Endothelial cell (in vitro differentiated cells): Measurements from ENCODE around the gene ACTR1B. TPM values are rescaled to one million over a fixed set of nuclear protein-coding genes. Genes with fewer than 3 reads are reported as not detected.
A peak's percentile ranks its signal among the peaks of the same experiment; 100 is the strongest.
"Not testable (repeated sequence)": the region's sequence is repeated elsewhere in the genome, so short reads cannot be mapped to it uniquely, and the experiment has no call there.

Experiments
- DNase-seq: peaks from one replicate; pipeline ENCODE4 v3.0.0; 2021; ENCODE audit warnings: low spot score
- H3K27ac Mint-ChIP-seq: one replicate; pipeline ENCODE4 v1.8.0; 2021; ENCODE audit warnings: mixed read lengths, inconsistent platforms; ENCODE audit not compliant: unreplicated experiment
- H3K27me3 Mint-ChIP-seq: one replicate; pipeline ENCODE4 v1.8.0; 2021; ENCODE audit warnings: mild to moderate bottlenecking, moderate library complexity, mixed read lengths, inconsistent platforms; ENCODE audit not compliant: unreplicated experiment
- H3K36me3 Mint-ChIP-seq: one replicate; pipeline ENCODE4 v1.8.0; 2021; ENCODE audit warnings: mild to moderate bottlenecking, low read depth, mixed read lengths, inconsistent platforms; ENCODE audit not compliant: unreplicated experiment
- H3K4me1 Mint-ChIP-seq: one replicate; pipeline ENCODE4 v1.8.0; 2021; ENCODE audit warnings: mild to moderate bottlenecking, mixed read lengths, inconsistent platforms; ENCODE audit not compliant: unreplicated experiment
- H3K4me3 Mint-ChIP-seq: one replicate; pipeline ENCODE4 v1.8.0; 2021; ENCODE audit warnings: mild to moderate bottlenecking, mixed read lengths, inconsistent platforms; ENCODE audit not compliant: unreplicated experiment
- H3K9me3 Mint-ChIP-seq: one replicate; pipeline ENCODE4 v1.8.0; 2021; ENCODE audit warnings: mixed read lengths, inconsistent platforms; ENCODE audit not compliant: unreplicated experiment
- CTCF ChIP-seq: fragments of 200-600 bp; sonication (generic); IDR thresholded peaks from one replicate; pipeline ENCODE4 v1.5.0; 2021; ENCODE audit warnings: antibody characterized with exemption; ENCODE audit not compliant: unreplicated experiment
- total RNA-seq: library from RNA; stranded (reverse); fragmentation: NEBNext Ultra II Directional; extraction: Animal tissue kit (Norgen Biotek cat#: 25700); gene quantifications from one replicate; pipeline ENCODE4 v1.2.1, GENCODE V29; 2021; ENCODE audit not compliant: unreplicated experiment

Gene ACTR1B
- total RNA-seq, 1 donor from 2014 or later: 52.1 TPM

GRCh38 chr2:97644023-97644717 is 19.7 kb downstream of the ACTR1B start:
- H3K9me3 Mint-ChIP-seq: no peaks in the 10 kb centered on the region

GRCh38 chr2:97626049-97626430 is 37.8 kb downstream of the ACTR1B start:
- H3K36me3 Mint-ChIP-seq, H3K4me1 Mint-ChIP-seq, H3K27me3 Mint-ChIP-seq, H3K4me3 Mint-ChIP-seq, H3K9me3 Mint-ChIP-seq, DNase-seq, H3K27ac Mint-ChIP-seq: not testable (repeated sequence)

More at GRCh38 chr2:97644023-97644717, 19.7 kb downstream of the ACTR1B start:
- Mint-ChIP-seq H3K27ac (peak overlapping the region; percentile 77), H3K27me3 (no peaks in the 10 kb centered on the region), H3K4me1 (peaks cover 14% of the 10 kb centered on the region), H3K4me3 (peak overlapping the region; percentile 62), H3K36me3 (peaks cover 15% of the 10 kb centered on the region)
- no peak for DNase-seq
- no peak for TF ChIP-seq CTCF

- not testable (repeated sequence) for H3K9me3 Mint-ChIP-seq, H3K27ac Mint-ChIP-seq, H3K4me1 Mint-ChIP-seq, H3K27me3 Mint-ChIP-seq, H3K4me3 Mint-ChIP-seq, DNase-seq, H3K36me3 Mint-ChIP-seq
Measured at GRCh38 chr2:97625354-97626048, 38.3 kb downstream of the ACTR1B start.

- H3K4me3 Mint-ChIP-seq, H3K27ac Mint-ChIP-seq, H3K27me3 Mint-ChIP-seq, H3K4me1 Mint-ChIP-seq, H3K36me3 Mint-ChIP-seq, H3K9me3 Mint-ChIP-seq, DNase-seq: not testable (repeated sequence)
Measured at GRCh38 chr2:97622976-97623375, 40.9 kb downstream of the ACTR1B start.

GRCh38 chr2:97620492-97620891 is 43.4 kb downstream of the ACTR1B start:
- DNase-seq, H3K9me3 Mint-ChIP-seq, H3K27me3 Mint-ChIP-seq, H3K36me3 Mint-ChIP-seq, H3K4me3 Mint-ChIP-seq, H3K4me1 Mint-ChIP-seq: not testable (repeated sequence)
- peak overlapping the region; percentile 62 for H3K27ac Mint-ChIP-seq

- not testable (repeated sequence) for H3K36me3 Mint-ChIP-seq, H3K9me3 Mint-ChIP-seq, H3K4me1 Mint-ChIP-seq, DNase-seq, H3K27ac Mint-ChIP-seq, H3K27me3 Mint-ChIP-seq, H3K4me3 Mint-ChIP-seq
Measured at GRCh38 chr2:97618939-97619827, 44.7 kb downstream of the ACTR1B start.

- no peaks in the 10 kb centered on the region for H3K9me3 Mint-ChIP-seq
- no peak overlapping the region for H3K4me3 Mint-ChIP-seq
- H3K4me1 Mint-ChIP-seq: no peaks in the 10 kb centered on the region
- H3K36me3 Mint-ChIP-seq: peaks cover 6% of the 10 kb centered on the region
- TF ChIP-seq CTCF: no peak
- H3K27me3 Mint-ChIP-seq: peaks cover 2% of the 10 kb centered on the region
- H3K27ac Mint-ChIP-seq: no peak overlapping the region
- no peak for DNase-seq
Measured at GRCh38 chr2:97617911-97618310, 45.9 kb downstream of the ACTR1B start.

GRCh38 chr2:97615746-97616145 is 48.1 kb downstream of the ACTR1B start:
- H3K4me1 Mint-ChIP-seq, H3K9me3 Mint-ChIP-seq, H3K27me3 Mint-ChIP-seq, DNase-seq, H3K4me3 Mint-ChIP-seq, H3K27ac Mint-ChIP-seq, H3K36me3 Mint-ChIP-seq: not testable (repeated sequence)

- H3K4me1 Mint-ChIP-seq, H3K9me3 Mint-ChIP-seq, H3K36me3 Mint-ChIP-seq, H3K27me3 Mint-ChIP-seq, H3K27ac Mint-ChIP-seq, H3K4me3 Mint-ChIP-seq, DNase-seq: not testable (repeated sequence)
Measured at GRCh38 chr2:97611895-97612294, 51.9 kb downstream of the ACTR1B start.

- DNase-seq, H3K27me3 Mint-ChIP-seq, H3K36me3 Mint-ChIP-seq, H3K9me3 Mint-ChIP-seq, H3K27ac Mint-ChIP-seq, H3K4me3 Mint-ChIP-seq, H3K4me1 Mint-ChIP-seq: not testable (repeated sequence)
Measured at GRCh38 chr2:97608745-97609144, 55.1 kb downstream of the ACTR1B start.
